ENCODE measurements around the gene MARCHF3.
"Not testable (repeated sequence)": the region's sequence is repeated elsewhere in the genome, so short reads cannot be mapped to it uniquely, and the experiment has no call there.

Gene MARCHF3

DNA sequence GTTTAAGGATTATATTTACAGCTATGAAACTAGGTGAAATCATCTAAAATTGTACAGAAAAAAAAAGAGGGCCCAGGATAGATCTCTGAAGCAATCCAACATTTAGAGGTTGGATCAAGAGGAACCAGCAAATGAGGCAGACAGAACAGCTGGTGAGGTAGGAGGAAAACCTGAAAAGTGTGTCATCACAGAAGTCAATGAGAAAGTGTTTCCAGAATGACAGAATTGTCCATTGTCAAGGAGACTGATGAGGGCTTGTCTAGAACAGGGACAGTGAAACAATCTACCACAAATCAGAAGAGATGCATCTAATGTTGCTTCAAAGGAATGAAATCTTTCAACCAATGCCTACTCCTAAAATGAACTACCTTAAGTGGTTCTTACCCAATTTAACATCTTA lies 36.4 kb upstream of the MARCHF3 start:
- H3K27ac ChIP-seq (ENCODE audit: insufficient read depth, low read length, poor library complexity, severe bottlenecking), result no peak overlapping the region
- no peak overlapping the region for H3K4me3 ChIP-seq (ENCODE audit: insufficient read depth, low read depth, low read length, poor library complexity, severe bottlenecking)
- no peaks in the 10 kb centered on the region for H3K4me1 ChIP-seq (ENCODE audit: control insufficient read depth, insufficient read depth, low read length, poor library complexity, severe bottlenecking)
- no peaks in the 10 kb centered on the region for H3K27me3 ChIP-seq (replicated peaks; ENCODE audit: control insufficient read depth, insufficient read depth, low read length, poor library complexity, severe bottlenecking)
- no peaks in the 10 kb centered on the region for H3K36me3 ChIP-seq (ENCODE audit: control insufficient read depth, insufficient read depth, low read length)
- DNase-seq, result no peak
- H3K9me3 ChIP-seq (ENCODE audit: control insufficient read depth, low read length), result no peaks in the 10 kb centered on the region

DNA sequence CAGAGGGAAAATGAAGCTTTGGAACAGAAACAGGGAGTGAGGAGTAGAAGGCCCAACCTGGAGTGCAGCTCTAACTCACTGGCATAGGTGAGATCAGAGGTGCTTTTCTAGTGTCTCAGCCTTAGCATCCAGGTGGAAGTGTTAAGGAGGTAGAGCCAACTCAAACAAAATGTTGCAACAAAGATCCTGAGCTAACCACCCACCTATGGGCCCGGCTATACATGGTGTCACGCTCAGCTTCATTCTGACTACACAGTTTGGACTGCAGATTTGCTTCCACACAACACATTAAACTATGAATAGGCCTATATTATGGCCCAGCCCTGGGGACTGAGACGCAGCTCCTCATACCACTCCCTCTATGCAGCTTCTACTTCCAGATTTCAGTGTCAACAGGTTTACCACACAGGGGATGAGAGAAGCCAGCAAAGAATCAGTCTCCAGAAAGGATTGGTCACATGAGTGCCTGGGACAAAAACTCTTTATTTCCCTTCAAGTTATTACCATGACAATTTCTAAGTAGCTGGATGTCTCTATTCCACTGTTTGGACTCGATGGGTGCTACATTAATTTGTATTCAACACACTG lies 34.0 kb upstream of the MARCHF3 start:
- Histone ChIP-seq H3K4me1 (ENCODE audit: control insufficient read depth, insufficient read depth, low read length, poor library complexity, severe bottlenecking) (no peaks in the 10 kb centered on the region), H3K4me3 (ENCODE audit: insufficient read depth, low read depth, low read length, poor library complexity, severe bottlenecking) (no peak overlapping the region), H3K36me3 (ENCODE audit: control insufficient read depth, insufficient read depth, low read length) (no peaks in the 10 kb centered on the region), H3K27me3 (replicated peaks; ENCODE audit: control insufficient read depth, insufficient read depth, low read length, poor library complexity, severe bottlenecking) (no peaks in the 10 kb centered on the region), H3K27ac (ENCODE audit: insufficient read depth, low read length, poor library complexity, severe bottlenecking) (no peak overlapping the region), H3K9me3 (ENCODE audit: control insufficient read depth, low read length) (no peaks in the 10 kb centered on the region)
- DNase-seq, result no peak

DNA sequence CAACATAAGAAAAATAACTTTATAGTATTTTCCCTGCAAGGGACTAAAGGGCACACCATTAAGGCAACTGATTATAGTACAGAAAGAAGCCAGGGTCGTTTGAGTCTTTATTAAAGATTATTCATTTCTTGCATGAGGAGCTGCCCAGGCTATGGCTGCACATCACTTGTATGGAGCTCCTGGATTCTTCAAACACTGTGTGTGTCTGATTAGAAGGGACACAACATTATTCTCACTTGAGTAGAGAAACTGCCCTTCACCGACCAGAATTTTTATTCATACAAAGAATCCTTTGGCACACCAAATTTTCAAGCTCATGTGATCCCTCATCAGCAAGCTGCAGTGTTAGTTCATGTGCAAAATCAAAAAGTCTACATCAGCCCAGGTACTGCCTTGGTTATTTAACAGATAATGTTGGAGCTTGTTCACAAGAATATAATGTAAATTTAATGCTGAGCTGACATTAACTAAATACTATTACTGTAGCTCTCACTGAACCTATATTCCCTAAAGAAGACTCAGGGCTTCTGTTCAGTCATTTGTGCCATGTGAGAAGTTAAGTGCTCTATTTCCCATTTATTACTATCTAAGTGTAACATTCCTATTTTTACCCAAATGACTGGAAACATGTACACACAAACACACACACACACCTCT lies 33.0 kb upstream of the MARCHF3 start:
- Histone ChIP-seq H3K4me3 (ENCODE audit: insufficient read depth, low read depth, low read length, poor library complexity, severe bottlenecking) (no peak overlapping the region), H3K27me3 (replicated peaks; ENCODE audit: control insufficient read depth, insufficient read depth, low read length, poor library complexity, severe bottlenecking) (no peaks in the 10 kb centered on the region), H3K27ac (ENCODE audit: insufficient read depth, low read length, poor library complexity, severe bottlenecking) (no peak overlapping the region), H3K36me3 (ENCODE audit: control insufficient read depth, insufficient read depth, low read length) (no peaks in the 10 kb centered on the region), H3K9me3 (ENCODE audit: control insufficient read depth, low read length) (no peaks in the 10 kb centered on the region), H3K4me1 (ENCODE audit: control insufficient read depth, insufficient read depth, low read length, poor library complexity, severe bottlenecking) (no peaks in the 10 kb centered on the region)
- DNase-seq, result no peak

DNA sequence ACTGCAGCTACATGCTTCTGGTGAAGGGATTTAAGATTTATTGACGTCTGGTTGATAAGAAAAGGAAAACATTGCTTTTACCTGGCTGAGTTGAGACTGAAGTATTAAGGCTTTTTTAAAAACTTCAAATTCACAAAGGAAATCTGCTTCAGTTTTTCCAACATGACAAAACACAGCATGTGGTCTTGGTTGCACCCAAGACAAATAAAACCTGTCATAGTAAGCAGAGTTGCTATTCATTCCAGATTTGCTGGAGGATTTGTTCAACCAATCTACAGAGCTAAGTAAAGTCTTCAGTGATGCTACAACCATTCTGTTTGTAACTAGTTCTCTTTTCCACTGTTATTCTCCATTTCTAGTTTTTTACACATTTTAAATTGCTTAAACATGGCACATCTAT lies 31.6 kb upstream of the MARCHF3 start:
- no peaks in the 10 kb centered on the region for H3K4me1 ChIP-seq (ENCODE audit: control insufficient read depth, insufficient read depth, low read length, poor library complexity, severe bottlenecking)
- no peaks in the 10 kb centered on the region for H3K9me3 ChIP-seq (ENCODE audit: control insufficient read depth, low read length)
- H3K27ac ChIP-seq (ENCODE audit: insufficient read depth, low read length, poor library complexity, severe bottlenecking), result no peak overlapping the region
- DNase-seq, result no peak
- no peak overlapping the region for H3K4me3 ChIP-seq (ENCODE audit: insufficient read depth, low read depth, low read length, poor library complexity, severe bottlenecking)
- no peaks in the 10 kb centered on the region for H3K27me3 ChIP-seq (replicated peaks; ENCODE audit: control insufficient read depth, insufficient read depth, low read length, poor library complexity, severe bottlenecking)
- H3K36me3 ChIP-seq (ENCODE audit: control insufficient read depth, insufficient read depth, low read length), result no peaks in the 10 kb centered on the region

DNA sequence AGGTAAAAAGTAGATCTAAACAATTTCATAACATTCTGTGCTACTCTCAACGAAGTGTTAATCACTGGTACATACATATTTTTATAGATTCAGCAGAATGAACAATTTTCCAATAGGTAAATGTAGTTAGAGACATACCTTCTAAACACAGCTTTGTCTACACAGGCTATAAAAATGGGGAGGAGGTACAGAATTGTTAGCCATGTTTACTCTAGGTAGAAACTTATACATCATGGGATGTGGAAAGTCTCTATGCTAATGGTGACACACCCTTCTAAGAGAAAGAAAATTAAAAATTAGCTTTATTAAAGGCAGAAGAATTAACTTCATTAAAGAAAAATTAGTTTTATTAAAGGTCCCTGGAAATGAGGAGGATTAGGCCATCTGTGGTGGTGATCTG lies 31.2 kb upstream of the MARCHF3 start:
- Histone ChIP-seq H3K4me3 (ENCODE audit: insufficient read depth, low read depth, low read length, poor library complexity, severe bottlenecking) (no peak overlapping the region), H3K4me1 (ENCODE audit: control insufficient read depth, insufficient read depth, low read length, poor library complexity, severe bottlenecking) (no peaks in the 10 kb centered on the region), H3K27ac (ENCODE audit: insufficient read depth, low read length, poor library complexity, severe bottlenecking) (no peak overlapping the region), H3K27me3 (replicated peaks; ENCODE audit: control insufficient read depth, insufficient read depth, low read length, poor library complexity, severe bottlenecking) (no peaks in the 10 kb centered on the region), H3K9me3 (ENCODE audit: control insufficient read depth, low read length) (no peaks in the 10 kb centered on the region), H3K36me3 (ENCODE audit: control insufficient read depth, insufficient read depth, low read length) (no peaks in the 10 kb centered on the region)
- DNase-seq, result no peak

DNA sequence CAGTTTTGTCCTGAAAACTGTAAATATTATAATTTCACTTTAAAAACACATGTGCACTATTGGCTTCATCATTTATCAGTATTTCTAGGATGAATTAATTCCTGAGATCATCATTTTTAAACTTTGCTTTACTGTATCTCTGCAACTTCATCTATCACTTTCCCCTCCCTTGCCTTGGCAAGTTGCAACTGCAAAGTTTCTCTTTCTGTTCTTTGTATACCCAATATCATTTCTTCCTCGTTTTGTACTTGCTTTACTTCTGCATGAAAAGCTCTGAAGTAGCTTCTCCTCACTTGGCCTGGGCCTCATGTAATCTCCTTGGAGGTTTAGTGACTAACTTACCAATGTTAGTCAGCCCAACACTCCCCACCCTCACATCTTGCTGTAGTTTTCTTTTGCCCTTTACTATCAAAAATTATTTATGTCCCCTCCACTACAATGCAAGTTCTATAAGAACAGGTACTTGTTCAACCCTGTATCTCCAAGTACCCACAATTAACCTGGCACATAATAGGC lies 30.2 kb upstream of the MARCHF3 start:
- no peak for DNase-seq
- H3K9me3 ChIP-seq (ENCODE audit: control insufficient read depth, low read length), result no peaks in the 10 kb centered on the region

DNA sequence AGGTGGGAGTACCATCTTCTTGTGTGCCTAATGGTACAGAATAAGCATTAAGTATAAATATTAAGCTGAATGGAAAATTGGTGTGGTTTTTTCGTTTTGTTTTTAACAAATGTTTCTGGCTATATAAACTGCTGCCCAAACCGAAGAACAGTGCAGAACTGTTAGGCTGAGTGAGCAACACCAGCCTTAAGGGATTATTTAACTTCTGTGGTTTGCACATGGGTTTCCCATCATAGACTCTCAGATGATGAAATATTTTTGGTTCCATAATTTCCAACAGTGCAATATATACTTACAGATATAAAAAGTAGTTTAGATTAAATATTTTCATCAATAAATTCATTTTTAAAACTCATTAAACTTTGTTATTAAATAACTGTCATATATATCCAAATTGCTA lies 26.5 kb upstream of the MARCHF3 start:
- Histone ChIP-seq H3K4me3 (ENCODE audit: insufficient read depth, low read depth, low read length, poor library complexity, severe bottlenecking) (no peak overlapping the region), H3K27me3 (replicated peaks; ENCODE audit: control insufficient read depth, insufficient read depth, low read length, poor library complexity, severe bottlenecking) (no peaks in the 10 kb centered on the region), H3K36me3 (ENCODE audit: control insufficient read depth, insufficient read depth, low read length) (no peaks in the 10 kb centered on the region), H3K27ac (ENCODE audit: insufficient read depth, low read length, poor library complexity, severe bottlenecking) (no peak overlapping the region), H3K9me3 (ENCODE audit: control insufficient read depth, low read length) (no peaks in the 10 kb centered on the region), H3K4me1 (ENCODE audit: control insufficient read depth, insufficient read depth, low read length, poor library complexity, severe bottlenecking) (no peaks in the 10 kb centered on the region)
- DNase-seq, result no peak

More for the DNA sequence above, 30.2 kb upstream of the MARCHF3 start:
- Histone ChIP-seq H3K27ac (ENCODE audit: insufficient read depth, low read length, poor library complexity, severe bottlenecking) (no peak overlapping the region), H3K4me3 (ENCODE audit: insufficient read depth, low read depth, low read length, poor library complexity, severe bottlenecking) (no peak overlapping the region), H3K4me1 (ENCODE audit: control insufficient read depth, insufficient read depth, low read length, poor library complexity, severe bottlenecking) (no peaks in the 10 kb centered on the region), H3K27me3 (replicated peaks; ENCODE audit: control insufficient read depth, insufficient read depth, low read length, poor library complexity, severe bottlenecking) (no peaks in the 10 kb centered on the region), H3K36me3 (ENCODE audit: control insufficient read depth, insufficient read depth, low read length) (no peaks in the 10 kb centered on the region)

DNA sequence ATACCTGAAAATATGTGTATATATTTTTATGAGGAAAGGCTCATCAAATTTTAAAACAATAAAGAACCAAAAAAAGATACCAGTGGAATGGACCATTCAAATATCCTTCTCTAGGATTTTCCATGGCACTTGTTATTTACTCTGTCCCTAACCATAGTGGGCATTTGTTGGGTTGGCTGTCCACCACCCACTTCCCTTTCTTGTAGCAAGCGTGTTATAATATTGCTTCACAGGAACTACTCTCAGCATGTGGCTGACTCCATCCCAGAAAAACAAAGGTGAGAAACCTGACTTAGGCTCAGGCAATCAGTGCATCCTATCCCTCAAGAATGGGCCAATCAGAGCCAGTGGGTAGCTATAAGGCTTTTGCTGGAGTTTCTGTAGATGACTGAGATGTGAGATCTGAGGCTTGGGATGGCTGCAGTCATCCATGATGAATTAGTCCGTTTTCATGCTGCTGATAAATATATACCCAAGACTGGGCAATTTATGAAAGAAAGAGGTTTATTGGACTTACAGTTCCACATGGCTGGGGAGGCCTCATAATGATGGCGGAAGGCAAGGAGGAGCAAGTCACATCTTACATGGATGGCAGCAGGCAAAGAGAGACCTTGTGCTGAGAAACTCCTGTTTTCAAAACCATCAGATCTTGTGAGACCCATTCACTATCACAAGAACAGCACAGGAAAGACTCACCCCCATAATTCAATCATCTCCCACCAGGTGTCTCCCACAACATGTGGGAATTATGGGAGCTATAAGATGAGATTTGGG lies 25.7 kb upstream of the MARCHF3 start:
- Histone ChIP-seq H3K9me3 (ENCODE audit: control insufficient read depth, low read length) (no peaks in the 10 kb centered on the region), H3K27me3 (replicated peaks; ENCODE audit: control insufficient read depth, insufficient read depth, low read length, poor library complexity, severe bottlenecking) (no peaks in the 10 kb centered on the region), H3K4me1 (ENCODE audit: control insufficient read depth, insufficient read depth, low read length, poor library complexity, severe bottlenecking) (no peaks in the 10 kb centered on the region), H3K36me3 (ENCODE audit: control insufficient read depth, insufficient read depth, low read length) (peaks cover 5% of the 10 kb centered on the region), H3K27ac (ENCODE audit: insufficient read depth, low read length, poor library complexity, severe bottlenecking) (no peak overlapping the region), H3K4me3 (ENCODE audit: insufficient read depth, low read depth, low read length, poor library complexity, severe bottlenecking) (no peak overlapping the region)
- DNase-seq, result no peak

DNA sequence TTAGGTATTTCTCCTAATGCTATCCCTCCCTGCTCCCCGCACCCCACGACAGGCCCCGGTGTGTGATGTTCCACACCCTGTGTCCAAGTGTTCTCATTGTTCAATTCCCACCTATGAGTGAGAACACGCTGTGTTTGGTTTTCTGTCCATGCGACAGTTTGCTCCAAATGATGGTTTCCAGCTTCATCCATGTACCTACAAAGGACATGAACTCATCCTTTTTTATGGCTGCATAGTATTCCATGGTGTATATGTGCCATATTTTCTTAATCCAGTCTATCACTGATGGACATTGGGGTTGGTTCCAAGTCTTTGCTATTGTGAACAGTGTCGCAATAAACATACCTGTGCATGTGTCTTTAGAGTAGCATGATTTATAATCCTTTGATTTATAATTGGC lies 23.2 kb upstream of the MARCHF3 start:
- not testable (repeated sequence) for DNase-seq; H3K9me3 ChIP-seq (ENCODE audit: control insufficient read depth, low read length); H3K27ac ChIP-seq (ENCODE audit: insufficient read depth, low read length, poor library complexity, severe bottlenecking); H3K27me3 ChIP-seq (replicated peaks; ENCODE audit: control insufficient read depth, insufficient read depth, low read length, poor library complexity, severe bottlenecking); H3K36me3 ChIP-seq (ENCODE audit: control insufficient read depth, insufficient read depth, low read length); H3K4me1 ChIP-seq (ENCODE audit: control insufficient read depth, insufficient read depth, low read length, poor library complexity, severe bottlenecking); H3K4me3 ChIP-seq (ENCODE audit: insufficient read depth, low read depth, low read length, poor library complexity, severe bottlenecking)

DNA sequence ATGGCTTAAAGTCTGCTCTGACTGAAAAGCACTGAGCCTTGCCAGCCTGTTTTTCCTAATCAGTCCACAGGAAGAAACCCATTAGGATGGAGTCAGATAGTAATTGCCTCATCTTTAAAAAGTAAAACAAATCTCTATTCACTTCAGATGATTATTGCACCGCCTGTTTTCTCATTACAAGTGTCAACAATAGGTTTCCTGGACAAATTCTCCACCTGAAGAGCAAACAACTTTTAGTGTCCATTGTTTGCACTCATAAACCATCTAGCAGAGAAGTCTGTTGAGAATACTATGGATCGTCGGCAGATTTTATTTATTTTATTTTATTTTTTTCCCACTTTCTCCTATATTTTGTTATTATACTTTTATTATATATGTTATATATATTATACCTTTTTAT lies 22.7 kb upstream of the MARCHF3 start:
- Histone ChIP-seq H3K9me3 (ENCODE audit: control insufficient read depth, low read length) (no peaks in the 10 kb centered on the region), H3K27me3 (replicated peaks; ENCODE audit: control insufficient read depth, insufficient read depth, low read length, poor library complexity, severe bottlenecking) (no peaks in the 10 kb centered on the region), H3K27ac (ENCODE audit: insufficient read depth, low read length, poor library complexity, severe bottlenecking) (no peak overlapping the region), H3K4me3 (ENCODE audit: insufficient read depth, low read depth, low read length, poor library complexity, severe bottlenecking) (no peak overlapping the region), H3K36me3 (ENCODE audit: control insufficient read depth, insufficient read depth, low read length) (peaks cover 6% of the 10 kb centered on the region), H3K4me1 (ENCODE audit: control insufficient read depth, insufficient read depth, low read length, poor library complexity, severe bottlenecking) (no peaks in the 10 kb centered on the region)
- DNase-seq, result no peak

Data from effector memory CD4-positive, alpha-beta T cell (primary cell).